Motor neuron (in vitro differentiated cells): ENCODE results near the gene FBXW11. TPM values are rescaled to one million over a fixed set of nuclear protein-coding genes. Genes with fewer than 3 reads are reported as not detected.

Experiments
- ATAC-seq, 8 experiments: fragments of 200-7000 bp; cut with Tn5 transposase; replicated peaks in 6 of 8; 2 replicates each; pipeline ENCODE4 v1.8.0; 2021; ENCODE audit warnings: mild to moderate bottlenecking in 8 of 8, moderate library complexity in 8 of 8
- H3K27ac ChIP-seq, 2 donors: fragments of 250-450 bp; sonication (Bioruptor Pico); 2 replicates each; pipeline ENCODE4 v1.9.0; 2021; ENCODE audit warnings: antibody characterized with exemption in 2 of 2, mild to moderate bottlenecking in 2 of 2, moderate library complexity in 1 of 2
- H3K4me1 ChIP-seq, 2 donors: fragments of 250-450 bp; sonication (Bioruptor Pico); replicated peaks in 1 of 2; 2 replicates each; pipeline ENCODE4 v1.6.1; 2021; ENCODE audit warnings: antibody characterized with exemption in 2 of 2, mild to moderate bottlenecking in 2 of 2, moderate library complexity in 1 of 2
- H3K4me3 ChIP-seq, 5 donors: fragments of 250-450 bp; sonication (Bioruptor Pico); 2 replicates each; pipeline ENCODE4 v1.9.0; 2021; ENCODE audit warnings: antibody characterized with exemption in 5 of 5, mild to moderate bottlenecking in 5 of 5, moderate library complexity in 4 of 5
- WGBS, 10 experiments: fragments of 450-650 bp; shearing (Covaris generic); methylation state at CpG; one replicate each; pipeline ENCODE4 v1.0.0; 2022; 5-methylcytosine and 5-hydroxymethylcytosine counted together
- in situ Hi-C, 9 experiments: fragments of 400-800 bp; cut with MboI; loops; one replicate each; pipeline ENCODE4 v1.15.0; 2021; ENCODE audit warnings: low sequenced_read_pairs in 9 of 9, low pct_unique_long_range_greater_than_20kb in 2 of 9; ENCODE audit not compliant: unreplicated experiment in 9 of 9
- total RNA-seq, 8 experiments: library from RNA; unstranded; fragments of 300-600 nt; gene quantifications; 2 replicates each; pipeline versions ENCODE4 v1.2.3 to v1.2.4, GENCODE V29; 2022

Gene FBXW11
- total RNA-seq, 8 experiments from 2014 or later = 43.5 to 86.7 (median 58.9) TPM

DNA sequence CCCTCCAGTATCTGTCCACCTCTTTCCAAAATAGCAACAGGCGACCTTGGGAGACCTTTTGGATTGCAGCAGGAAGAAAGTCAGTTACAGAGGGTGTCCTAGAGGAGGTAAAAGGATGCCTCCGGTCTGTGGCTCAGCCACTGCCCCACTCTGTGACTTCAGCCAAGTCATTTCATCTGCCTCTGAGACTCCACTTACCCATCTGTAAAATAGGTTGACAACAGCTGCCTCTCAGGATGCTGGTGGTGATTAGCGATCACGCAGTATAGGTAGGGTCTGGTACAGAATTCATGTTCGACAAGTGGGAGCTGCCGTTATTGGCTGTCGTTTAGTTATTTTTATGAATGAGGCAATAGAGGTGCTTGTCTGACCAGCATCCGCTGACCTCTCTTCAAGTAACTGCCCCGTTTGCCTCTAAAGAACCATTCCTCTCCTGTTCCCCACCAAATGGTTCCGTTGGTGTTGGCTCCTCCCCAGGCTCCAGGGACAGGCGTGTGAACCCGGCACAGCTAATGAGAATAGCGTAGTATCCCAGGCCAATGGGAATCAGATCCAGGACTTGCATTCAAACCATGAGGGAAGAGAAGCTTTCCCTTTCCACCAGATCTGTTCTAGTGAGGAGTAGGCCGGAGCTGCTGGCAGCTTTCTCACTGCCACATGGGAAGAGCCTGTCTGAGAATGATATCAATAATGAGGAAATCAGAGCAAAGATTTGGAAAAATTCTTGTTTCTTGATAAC lies 156.7 kb downstream of the FBXW11 start:
- peaks cover 6 to 8% of the 10 kb centered on the region in 2 donors for H3K4me1 ChIP-seq
- H3K27ac ChIP-seq = no peak overlapping the region
- ATAC-seq = no peak
- in situ Hi-C loops = loop anchor here in 2 of 9 experiments (25.0 kb wide), 2 partner anchors 237 to 437 kb away; partner anchors contain the start of gene FGF18 (in 1 of the 2)
- H3K4me3 ChIP-seq = no peak overlapping the region
- 86 to 100% (median 93%) methylated on average over 1 to 9 of the region's 14 CpGs; no CpG with 5 or more reads in 2 of the 10 experiments for WGBS, 10 experiments

DNA sequence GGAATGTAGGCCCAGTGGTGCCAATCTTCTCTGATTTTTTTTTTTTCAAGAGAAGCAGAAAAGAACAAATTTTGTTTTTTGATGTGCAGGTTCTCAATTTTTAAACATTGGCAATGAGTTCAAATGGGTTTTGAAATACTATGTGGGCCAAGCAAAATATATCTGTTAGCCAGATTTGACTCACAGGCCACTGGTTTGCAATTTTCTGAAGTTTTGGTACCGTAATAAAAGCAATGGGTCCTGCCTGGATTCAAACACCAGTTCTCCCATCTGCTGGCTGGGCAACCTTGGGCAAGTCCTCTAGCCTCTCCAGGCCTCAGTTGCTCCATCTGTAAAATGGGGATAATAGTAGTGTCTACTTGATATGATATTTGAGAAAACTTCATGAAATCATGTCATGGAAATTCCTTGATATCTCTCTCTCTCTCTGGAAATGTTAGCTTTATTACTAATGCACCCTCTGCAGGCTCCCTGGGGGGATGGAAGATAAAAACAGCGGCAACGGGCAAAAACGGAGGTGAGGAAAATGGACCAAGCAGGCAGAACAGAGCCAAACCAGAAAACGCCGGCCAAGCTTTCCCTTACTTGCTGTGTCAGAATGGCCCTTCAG lies 157.4 kb downstream of the FBXW11 start:
- in situ Hi-C loops = loop anchor here in 1 of 9 experiments (25.0 kb wide), 1 partner anchor 237 kb away; no protein-coding TSS in a partner anchor
- Histone ChIP-seq H3K27ac (no peak overlapping the region), H3K4me1 (peaks cover 6 to 8% of the 10 kb centered on the region in 2 donors), H3K4me3 (no peak overlapping the region)
- 89 to 100% (median 98%) methylated on average over 1 to 6 of the region's 6 CpGs for WGBS, 10 experiments
- no peak for ATAC-seq

DNA sequence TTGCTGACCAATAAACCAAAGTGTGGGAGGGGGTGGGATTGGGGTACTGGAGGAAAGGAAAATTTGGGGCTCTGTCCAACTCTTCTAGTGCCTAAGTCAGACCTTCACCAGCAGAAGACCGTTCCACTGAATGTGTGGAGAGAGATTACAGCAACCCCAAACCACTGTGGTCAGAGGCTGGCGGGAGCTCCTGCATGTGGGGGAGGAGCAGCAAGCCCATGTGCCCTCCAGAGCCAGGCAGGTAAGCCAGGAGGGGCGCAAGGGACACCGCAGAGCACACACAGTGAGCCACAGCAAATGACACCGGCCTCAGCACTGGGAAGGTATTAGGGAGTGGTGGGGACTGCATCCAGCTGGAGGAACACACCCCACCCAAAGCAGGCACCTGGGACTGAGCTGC lies 158.0 kb downstream of the FBXW11 start:
- no peak overlapping the region for H3K4me3 ChIP-seq
- in situ Hi-C loops = loop anchor here in 1 of 9 experiments (25.0 kb wide), 1 partner anchor 236 kb away; no protein-coding TSS in a partner anchor
- ATAC-seq = no peak
- peaks cover 6 to 8% of the 10 kb centered on the region in 2 donors for H3K4me1 ChIP-seq
- H3K27ac ChIP-seq = no peak overlapping the region
- 71 to 100% (median 85%) methylated on average over 1 to 5 of the region's 5 CpGs; no CpG with 5 or more reads in 7 of the 10 experiments for WGBS, 10 experiments

DNA sequence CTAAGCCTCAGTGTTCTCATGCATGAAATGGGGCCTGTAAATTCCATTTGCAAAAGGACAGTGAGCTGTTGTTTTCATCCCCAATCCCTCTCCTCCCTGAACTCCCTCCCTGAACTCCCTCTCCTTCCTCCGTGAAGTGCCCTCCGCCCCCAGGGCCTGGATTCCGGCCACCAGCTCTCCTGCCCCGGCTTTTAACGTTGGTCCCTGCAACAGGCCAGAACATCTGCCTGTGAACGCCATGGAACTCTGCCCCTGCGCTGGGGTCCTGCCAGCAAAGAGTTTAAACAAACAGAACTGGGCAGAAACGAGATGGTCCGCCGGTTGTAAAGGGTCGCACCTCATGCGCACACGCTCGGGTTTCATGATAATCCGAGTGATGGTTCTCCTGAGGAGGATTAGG lies 158.4 kb downstream of the FBXW11 start:
- H3K4me3 ChIP-seq = no peak overlapping the region
- in situ Hi-C loops = loop anchor here in 1 of 9 experiments (25.0 kb wide), 1 partner anchor 236 kb away; no protein-coding TSS in a partner anchor
- H3K27ac ChIP-seq = no peak overlapping the region
- 35 to 95% (median 80%) methylated on average over 1 to 10 of the region's 15 CpGs; no CpG with 5 or more reads in 4 of the 10 experiments for WGBS, 10 experiments
- H3K4me1 ChIP-seq = peaks cover 6 to 8% of the 10 kb centered on the region in 2 donors
- ATAC-seq = no peak

DNA sequence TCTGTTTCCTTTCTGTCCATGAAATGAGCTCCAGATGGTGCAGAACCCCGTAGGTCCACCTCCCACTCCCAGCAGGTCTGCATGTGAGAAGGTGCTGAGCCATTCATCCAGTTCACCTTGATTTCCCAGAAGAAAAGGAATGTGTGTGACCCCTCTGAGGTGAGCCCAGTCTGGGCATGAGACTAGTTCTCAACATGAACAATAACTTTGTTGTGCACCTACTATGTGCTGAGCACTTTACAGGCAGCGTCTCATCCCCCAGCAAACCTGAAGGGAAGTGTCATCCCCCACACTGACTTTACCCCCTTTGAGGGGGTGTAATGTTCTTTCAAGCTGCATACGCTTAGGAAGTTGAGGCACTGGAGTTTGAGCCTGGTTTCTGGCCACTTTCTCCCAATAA lies 159.4 kb downstream of the FBXW11 start:
- in situ Hi-C loops = loop anchor here in 1 of 9 experiments (25.0 kb wide), 1 partner anchor 235 kb away; no protein-coding TSS in a partner anchor
- no peak for ATAC-seq
- H3K4me3 ChIP-seq = no peak overlapping the region
- no peak overlapping the region for H3K27ac ChIP-seq
- 40 to 100% (median 90%) methylated on average over 1 to 3 of the region's 3 CpGs; no CpG with 5 or more reads in 6 of the 10 experiments for WGBS, 10 experiments
- peaks cover 6 to 8% of the 10 kb centered on the region in 2 donors for H3K4me1 ChIP-seq

DNA sequence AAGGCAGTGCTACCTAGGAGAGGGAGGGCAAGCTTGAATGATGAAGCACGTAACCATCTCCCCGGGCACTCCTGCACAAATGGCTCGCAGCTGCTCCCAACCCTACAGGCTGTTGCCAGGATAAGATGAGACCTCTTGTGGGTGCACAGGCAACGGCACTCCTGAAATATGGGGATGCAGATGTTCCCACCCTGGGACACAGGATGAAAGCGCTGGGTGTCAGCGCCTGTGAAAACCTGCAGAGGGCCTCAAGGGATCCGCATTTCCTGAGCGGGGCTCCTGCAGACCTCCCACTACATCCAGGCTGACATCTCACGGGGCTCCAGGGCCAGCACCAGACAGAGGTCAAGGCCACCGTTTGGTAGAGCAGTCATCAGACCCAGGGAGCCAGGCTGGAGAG lies 160.1 kb downstream of the FBXW11 start:
- no peak overlapping the region for H3K4me3 ChIP-seq
- peak; percentile 9 to 86 (median 72) for ATAC-seq
- in situ Hi-C loops = loop anchor here in 1 of 9 experiments (25.0 kb wide), 1 partner anchor 234 kb away; no protein-coding TSS in a partner anchor
- WGBS, 10 experiments = 17 to 100% (median 85%) methylated on average over 1 to 2 of the region's 10 CpGs; no CpG with 5 or more reads in 4 of the 10 experiments
- H3K27ac ChIP-seq = no peak overlapping the region
- peaks cover 6 to 8% of the 10 kb centered on the region in 2 donors for H3K4me1 ChIP-seq

DNA sequence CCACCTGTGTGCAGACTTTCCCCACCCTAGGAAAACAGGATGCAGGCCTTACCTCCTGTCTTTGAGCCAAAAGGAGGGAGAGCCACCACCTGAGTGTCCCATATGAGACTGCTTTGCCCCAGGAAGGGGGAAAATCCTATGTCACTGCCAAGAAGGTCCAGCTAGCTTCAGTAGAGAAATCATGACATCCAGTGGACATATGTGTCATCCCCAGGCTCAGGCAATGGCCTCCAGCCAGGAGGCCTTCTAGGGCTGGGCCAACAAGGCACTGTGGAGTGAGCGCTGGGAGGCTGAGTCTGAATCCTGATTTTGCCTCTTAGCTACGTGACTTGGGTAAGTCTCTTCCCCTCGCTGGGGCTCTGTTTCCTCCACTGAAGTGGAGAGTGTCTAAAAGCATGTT lies 160.6 kb downstream of the FBXW11 start:
- peaks cover 6 to 8% of the 10 kb centered on the region in 2 donors for H3K4me1 ChIP-seq
- in situ Hi-C loops = loop anchor here in 1 of 9 experiments (25.0 kb wide), 1 partner anchor 234 kb away; no protein-coding TSS in a partner anchor
- H3K4me3 ChIP-seq = no peak overlapping the region
- ATAC-seq = peak; percentile 69 to 93 (median 85)
- WGBS, 10 experiments = 49 to 100% (median 67%) methylated on average over 1 to 3 of the region's 3 CpGs; no CpG with 5 or more reads in 5 of the 10 experiments
- no peak overlapping the region for H3K27ac ChIP-seq

DNA sequence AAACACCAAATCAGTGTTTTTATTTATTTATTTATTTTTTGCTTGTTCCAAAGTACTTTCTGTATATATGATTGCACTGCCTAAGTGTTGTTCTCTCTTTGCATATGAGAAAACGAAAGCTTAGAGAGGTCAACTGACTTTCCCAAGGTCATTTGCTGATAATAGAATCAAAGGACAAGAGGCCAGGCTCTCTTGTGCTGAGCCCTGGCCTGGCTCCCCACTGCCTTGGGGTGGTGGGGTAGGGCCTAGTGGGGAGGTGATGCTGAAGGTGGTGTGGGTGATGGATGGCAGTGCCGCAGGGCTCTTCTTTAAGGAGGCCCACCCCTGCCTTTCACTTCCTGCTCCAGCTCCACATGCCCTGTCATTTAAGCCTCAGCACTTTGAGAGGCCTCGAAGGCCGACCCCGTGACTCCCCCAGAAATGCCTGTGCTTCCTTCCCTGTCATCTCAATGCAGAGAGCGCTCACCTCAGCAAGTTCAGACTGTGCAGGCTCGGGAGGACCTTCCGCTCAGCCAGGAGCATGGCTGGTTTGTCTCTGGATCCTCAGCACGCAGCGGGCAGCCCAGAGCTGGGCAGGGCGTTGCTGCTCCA lies 161.3 kb downstream of the FBXW11 start:
- peak in 1 of 8 experiments; percentile 13 for ATAC-seq
- peaks cover 6 to 8% of the 10 kb centered on the region in 2 donors for H3K4me1 ChIP-seq
- H3K27ac ChIP-seq = no peak overlapping the region
- H3K4me3 ChIP-seq = no peak overlapping the region
- in situ Hi-C loops = loop anchor here in 1 of 9 experiments (25.0 kb wide), 1 partner anchor 233 kb away; no protein-coding TSS in a partner anchor
- 84 to 100% (median 91%) methylated on average over 1 to 8 of the region's 11 CpGs; no CpG with 5 or more reads in 4 of the 10 experiments for WGBS, 10 experiments

DNA sequence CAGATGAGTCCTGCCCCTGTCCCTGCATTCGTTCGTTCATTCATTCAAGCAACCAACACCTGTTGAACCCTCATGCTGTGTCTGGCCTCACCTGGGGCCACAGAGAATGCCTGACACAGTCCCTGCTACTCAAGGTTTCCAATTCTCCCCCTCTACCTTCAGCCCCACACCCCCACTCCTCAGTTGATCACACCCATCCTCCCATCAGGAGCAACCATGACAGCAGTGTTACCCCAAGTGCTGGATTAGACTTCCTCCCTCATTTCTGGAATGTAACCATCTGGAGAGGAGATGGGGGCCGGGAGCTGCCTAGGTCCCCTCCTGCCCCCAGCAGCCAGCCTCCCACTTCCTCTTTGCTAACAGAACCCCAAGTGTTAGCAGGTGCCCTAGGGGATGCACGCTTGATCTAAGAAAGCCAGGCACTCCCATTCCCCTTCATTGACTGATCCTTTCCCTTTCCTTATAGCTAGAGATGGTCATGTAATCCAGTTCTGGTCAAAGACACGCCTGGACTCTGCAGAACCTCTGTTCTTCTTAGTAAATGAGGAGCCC lies 163.6 kb downstream of the FBXW11 start:
- 20 to 94% (median 80%) methylated on average over 1 to 4 of the region's 5 CpGs; no CpG with 5 or more reads in 5 of the 10 experiments for WGBS, 10 experiments
- H3K4me1 ChIP-seq = peaks cover 6 to 8% of the 10 kb centered on the region in 2 donors
- H3K27ac ChIP-seq = no peak overlapping the region
- H3K4me3 ChIP-seq = no peak overlapping the region
- ATAC-seq = no peak
- in situ Hi-C loops = loop anchor here in 1 of 9 experiments (25.0 kb wide), 1 partner anchor 231 kb away; no protein-coding TSS in a partner anchor

DNA sequence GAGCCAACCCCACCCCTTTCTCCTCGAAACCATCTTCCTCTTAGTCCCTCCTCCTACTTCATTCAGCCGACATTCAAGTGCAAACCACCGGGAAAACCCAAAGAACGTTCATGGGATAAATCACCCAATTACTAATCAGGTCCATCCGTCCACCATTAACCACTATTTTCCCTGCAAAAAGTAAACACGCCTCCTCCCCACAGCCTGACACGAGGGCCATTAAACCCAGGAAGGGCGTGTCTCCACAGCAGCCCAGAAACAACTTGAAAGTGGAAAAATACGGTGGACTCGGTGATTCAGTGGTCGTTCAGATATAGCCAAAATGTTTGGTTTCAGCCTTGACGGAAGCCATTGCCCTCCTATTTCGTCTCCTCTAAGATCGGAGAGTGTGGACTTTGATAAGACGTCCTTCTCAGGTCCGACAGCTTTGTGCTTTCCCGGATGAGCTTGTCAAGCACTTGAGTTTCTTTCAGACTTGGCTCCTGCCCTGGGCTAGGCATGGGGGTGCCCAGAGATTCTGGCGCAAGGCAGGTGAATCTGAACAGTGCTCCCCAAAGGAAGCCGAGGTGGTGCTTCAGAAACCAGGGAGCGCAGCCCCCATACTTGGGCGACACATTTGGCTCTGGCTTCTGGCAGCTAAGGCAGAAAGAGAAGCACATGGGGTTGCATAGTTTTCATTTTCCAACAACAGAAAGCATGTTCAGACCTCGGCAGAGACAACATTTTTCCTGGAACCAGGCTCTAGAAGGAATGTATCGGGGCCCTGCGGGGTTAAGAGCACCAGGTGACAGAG lies 164.3 kb downstream of the FBXW11 start:
- no peak overlapping the region for H3K4me3 ChIP-seq
- no peak overlapping the region for H3K27ac ChIP-seq
- in situ Hi-C loops = loop anchor here in 1 of 9 experiments (25.0 kb wide), 1 partner anchor 230 kb away; no protein-coding TSS in a partner anchor
- peaks cover 6 to 8% of the 10 kb centered on the region in 2 donors for H3K4me1 ChIP-seq
- 2 to 74% (median 66%) methylated on average over 5 to 21 of the region's 24 CpGs; no CpG with 5 or more reads in 1 of the 10 experiments for WGBS, 10 experiments
- ATAC-seq = peak in 2 of 8 experiments; percentile 36 to 57

DNA sequence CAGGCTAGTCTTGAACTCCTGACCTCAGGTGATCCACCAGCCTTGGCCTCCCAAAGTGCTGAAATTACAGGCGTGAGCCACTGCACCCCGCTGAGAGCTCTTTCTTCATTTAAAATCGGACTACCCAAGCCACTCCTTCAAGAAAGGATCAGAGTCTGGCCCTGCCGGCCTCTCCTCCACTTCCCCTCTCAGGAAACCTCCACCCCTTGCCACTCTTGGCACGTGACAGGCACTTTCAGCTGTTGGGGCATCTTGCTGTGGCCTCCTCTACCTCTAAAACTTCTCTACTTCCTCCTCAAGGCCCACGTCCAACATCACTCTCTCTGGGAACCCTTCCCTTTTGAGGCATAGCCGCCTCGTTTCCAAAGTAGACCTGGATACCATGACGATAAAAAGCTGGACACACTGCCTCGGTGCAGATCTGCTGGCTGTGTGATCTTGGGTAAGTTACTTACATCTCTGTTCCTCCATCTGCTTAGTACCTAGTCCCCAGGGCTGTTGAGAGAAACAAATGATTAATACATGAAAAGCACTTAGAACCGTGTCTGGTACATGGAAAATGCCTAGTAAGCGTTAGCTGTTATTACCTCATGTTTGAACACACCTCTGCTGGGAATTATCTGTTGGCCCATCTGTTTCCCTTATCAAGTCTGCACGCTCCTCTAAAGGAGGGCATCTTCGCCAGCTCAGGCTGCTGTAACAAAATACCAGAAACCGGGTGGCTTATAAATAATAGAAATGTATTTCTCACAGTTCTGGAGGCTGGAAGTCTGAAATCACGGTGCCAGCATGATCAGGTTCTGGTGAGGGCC lies 165.5 kb downstream of the FBXW11 start:
- H3K27ac ChIP-seq = no peak overlapping the region
- peaks cover under 1 to 2% of the 10 kb centered on the region in 2 donors for H3K4me1 ChIP-seq
- in situ Hi-C loops = loop anchor here in 1 of 9 experiments (25.0 kb wide), 1 partner anchor 229 kb away; no protein-coding TSS in a partner anchor
- no peak overlapping the region for H3K4me3 ChIP-seq
- 86 to 100% (median 92%) methylated on average over 1 to 11 of the region's 16 CpGs; no CpG with 5 or more reads in 2 of the 10 experiments for WGBS, 10 experiments
- ATAC-seq = no peak
